GM21367 (cell line): Measurements from ENCODE around the gene RELT.

ENCODE experiments used
- ATAC-seq: cut with Tn5 transposase; IDR thresholded peaks from one replicate; pipeline ENCODE4 v1.9.1; 2021; ENCODE audit not compliant: unreplicated experiment

Gene RELT

DNA sequence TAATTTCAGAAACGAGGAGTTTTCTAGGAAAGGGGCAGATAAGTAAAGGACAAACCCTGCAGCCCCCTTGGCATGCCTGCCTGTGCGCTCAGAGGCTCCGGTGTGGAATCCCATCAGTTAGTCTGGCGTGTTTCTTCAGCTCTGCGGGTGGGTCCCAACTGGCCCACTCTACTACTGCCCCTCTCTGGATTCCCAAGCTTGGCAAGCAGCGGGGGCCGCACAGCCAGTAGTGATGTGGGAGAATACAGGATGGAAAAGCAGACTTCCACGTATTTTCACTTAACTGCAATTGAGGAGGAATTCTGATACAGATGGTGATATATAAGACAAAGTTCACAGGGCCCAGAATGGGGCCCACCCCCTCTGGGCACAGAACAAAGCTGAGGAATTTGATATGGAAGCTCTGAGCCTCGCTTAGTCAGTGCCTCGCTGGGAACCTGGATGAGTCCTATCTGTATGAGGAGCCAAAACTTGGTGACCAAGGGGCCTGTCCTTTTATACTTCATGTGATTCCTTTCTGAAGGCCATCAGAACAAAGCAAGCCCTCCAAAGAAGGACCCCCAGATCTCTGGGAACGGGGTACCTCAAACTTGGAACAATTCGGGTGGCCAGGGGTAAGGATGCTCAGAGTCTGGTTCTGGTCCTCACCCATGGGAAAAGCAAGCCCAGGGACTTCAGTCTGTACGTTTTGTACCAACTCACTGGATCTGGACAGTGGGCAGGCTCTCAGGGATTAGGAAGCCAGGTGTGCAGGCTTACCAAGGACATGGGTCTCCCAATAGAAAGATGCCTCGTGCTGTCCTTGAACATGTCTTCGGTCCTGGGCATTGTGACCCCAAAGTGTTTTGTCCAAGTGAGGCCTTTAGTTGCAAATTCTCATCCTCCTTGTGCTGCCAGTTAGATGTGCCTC, 26.0 kb downstream of the RELT start:
- no peak for ATAC-seq

DNA sequence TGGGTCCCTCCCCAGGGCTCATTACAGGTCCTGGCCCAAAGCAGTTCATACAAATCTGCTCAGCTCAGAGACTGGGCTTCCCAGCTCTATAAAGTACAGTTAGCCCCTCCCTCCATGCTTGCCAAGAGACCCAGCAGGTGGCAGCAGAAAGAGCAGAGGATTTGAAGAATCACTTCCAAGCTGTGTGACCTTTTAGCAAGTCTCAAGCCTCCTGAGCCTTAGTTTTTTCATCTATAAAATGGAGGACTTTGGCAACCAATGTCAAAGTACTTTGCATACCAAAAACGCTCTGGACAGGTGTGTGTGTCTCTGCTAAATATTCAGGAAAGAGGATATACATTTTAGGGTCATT, 26.6 kb downstream of the RELT start:
- ATAC-seq, result no peak

- no peak for ATAC-seq
These were observed 27.3 kb downstream of the RELT start for GRCh38 chr11:73403541-73403940.

GRCh38 chr11:73404048-73404447, 27.8 kb downstream of the RELT start:
- no peak for ATAC-seq

DNA sequence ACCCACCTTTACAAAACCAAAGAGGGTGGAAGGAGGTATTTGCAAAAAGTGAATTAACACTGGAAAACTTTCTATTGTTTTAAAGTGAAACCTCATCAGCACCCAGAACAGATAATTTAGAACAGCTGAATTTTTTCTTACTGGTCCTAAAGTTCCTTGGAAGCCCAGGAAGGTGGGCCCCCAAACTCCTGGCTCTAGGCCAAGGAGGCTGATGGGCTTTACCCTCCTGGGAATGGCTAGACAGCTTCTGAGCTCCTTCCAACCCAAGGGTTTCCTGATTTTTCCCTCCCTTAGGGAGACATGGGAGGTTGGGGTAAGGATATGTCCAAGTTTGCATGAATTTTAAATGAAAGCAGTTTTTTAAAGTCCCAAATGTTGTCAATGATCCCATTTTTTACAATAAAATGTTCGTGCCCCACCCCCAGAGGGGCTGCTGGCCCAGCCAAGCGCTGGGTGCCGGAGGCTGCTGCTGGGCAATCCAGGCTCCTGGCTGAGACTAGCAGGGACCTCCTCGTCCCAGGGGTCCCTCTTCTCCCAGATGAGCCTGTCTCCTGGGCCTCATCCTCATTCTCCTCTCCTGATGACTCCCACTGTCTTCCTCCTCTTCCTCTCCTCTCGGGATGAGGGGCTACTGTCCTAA, 28.4 kb downstream of the RELT start:
- no peak for ATAC-seq

GRCh38 chr11:73405146-73405510, 28.9 kb downstream of the RELT start:
- no peak for ATAC-seq

- no peak for ATAC-seq
These were observed 29.9 kb downstream of the RELT start for GRCh38 chr11:73406131-73406530.

DNA sequence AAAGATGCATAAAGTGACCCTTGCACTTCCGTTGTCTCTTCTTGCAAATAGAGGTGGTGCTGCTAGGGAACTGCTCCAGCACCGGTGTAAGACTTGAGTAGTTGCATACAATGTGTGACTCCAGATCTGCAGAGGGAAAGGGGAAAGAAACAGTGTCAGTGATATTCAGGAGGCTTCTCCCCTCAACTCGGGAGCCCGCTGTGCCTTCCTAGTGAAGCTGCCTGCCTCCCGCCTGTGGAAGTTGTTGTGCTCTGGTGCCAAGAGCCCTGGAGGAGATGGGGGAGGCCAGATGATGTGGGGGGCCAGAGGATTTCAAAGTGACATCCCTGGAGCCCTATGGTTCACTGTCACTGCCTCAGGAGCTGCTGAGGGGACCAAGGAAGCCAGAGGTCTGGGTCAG, 30.4 kb downstream of the RELT start:
- no peak for ATAC-seq

DNA sequence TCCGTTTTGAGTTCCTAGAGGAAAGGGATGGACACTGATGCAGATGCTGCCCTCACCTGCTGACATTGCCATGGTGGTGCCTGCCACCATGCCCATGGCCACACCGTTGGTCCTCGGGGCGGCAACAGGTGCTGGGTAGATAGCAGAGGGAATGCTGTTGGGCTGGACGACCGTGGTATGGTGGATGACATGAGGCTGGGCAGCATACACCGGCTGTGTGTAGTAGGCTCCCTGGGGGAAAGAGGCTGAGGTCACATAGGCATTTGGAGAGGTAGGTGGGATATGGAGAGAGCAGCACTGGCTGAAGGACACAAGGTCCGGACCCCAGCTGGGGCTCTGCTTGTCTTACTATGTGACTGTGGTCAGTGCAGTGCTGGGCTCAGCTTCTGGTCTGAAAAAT, 33.2 kb downstream of the RELT start:
- ATAC-seq, result no peak

GRCh38 chr11:73410627-73411026, 34.4 kb downstream of the RELT start:
- no peak for ATAC-seq

- ATAC-seq, result no peak
These were observed 34.8 kb downstream of the RELT start for GRCh38 chr11:73411031-73411430.

DNA sequence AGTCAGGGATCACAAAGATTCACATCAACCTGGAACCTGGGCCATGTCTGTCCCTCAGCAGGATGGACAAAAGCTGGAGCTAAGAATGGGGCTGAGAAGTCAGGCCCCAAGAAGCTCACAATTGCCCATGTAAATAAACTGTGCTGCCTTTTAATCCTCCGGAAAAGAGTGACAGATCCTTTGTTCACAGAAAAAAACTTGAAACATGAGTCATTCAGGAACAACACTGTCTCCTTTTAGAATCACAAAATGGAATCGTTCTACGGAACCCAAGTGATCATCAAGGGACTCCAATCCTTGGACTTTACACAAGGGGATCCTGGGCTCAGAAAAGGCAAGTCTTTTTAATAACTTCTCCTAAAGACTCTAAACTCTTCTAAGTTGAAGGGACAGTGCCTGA, 36.1 kb downstream of the RELT start:
- no peak for ATAC-seq

GRCh38 chr11:73413256-73413655, 37.1 kb downstream of the RELT start:
- ATAC-seq, result no peak

DNA sequence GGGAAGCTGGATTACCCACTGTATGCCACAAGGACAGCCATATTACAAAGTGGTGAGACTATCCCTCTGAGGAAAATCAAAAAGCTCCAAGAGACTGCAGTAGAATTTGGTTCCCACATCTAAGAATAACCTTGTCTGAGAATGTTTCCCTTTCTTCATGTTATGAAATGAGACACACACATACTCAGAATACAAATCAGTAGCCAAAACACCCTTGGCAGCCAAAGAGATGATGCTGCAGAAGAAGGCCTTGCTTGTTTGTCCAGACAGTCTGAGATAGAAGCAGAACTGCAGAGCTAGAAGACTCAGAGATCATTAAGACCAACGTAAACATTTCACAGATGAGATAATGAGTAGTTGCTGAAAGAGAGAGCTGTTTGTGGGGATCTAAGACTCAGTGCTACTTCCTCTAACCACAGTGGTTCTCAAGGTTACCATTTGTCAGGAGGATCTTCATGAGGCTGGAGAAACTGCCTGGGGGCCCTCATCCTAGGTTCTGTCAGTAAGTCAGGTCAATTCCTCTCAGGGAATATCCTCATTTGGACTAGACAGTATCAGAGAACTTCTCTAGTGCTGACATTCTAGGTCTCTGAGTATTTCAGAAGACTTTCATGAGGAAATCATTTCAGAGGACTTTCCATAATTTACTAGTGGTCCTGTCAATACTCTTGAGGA, 38.9 kb downstream of the RELT start:
- no peak for ATAC-seq

DNA sequence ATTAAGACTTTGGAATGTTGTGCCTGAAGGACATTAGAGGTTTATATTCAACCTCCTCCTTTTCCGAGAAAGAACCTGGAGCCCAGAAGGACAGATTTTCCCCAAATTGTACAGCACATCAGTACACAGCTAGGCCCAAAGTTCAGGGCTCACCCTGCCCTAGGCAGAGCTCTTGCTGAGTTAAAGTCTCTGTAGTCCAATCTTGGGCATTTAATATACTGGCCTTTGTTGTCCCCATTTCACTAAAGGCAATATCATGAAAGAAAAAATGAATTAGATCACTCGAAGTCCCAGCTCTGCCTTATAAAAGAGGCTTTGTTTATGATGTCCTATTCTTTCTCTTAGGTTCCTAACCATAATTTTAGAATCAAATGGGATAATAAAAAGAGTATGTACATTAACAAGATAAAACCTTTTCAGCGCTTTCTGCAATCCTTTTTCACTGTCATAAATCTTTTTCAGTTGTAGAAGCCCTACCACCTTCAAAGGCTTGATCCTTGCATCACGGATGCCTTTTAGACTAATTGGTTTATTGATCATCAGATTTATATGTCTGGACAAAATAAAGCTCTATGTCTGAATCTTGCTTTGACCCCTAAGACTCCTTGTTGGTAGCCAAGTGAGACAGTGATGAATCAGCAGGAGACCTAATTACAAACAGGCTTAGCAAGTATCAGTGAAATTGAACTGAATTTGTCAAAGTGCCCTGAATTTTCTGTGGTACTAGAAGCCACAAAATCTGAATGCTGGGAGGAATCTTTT, 39.8 kb downstream of the RELT start:
- ATAC-seq, result no peak

- no peak for ATAC-seq
These were observed 40.6 kb downstream of the RELT start for GRCh38 chr11:73416786-73417185.

DNA sequence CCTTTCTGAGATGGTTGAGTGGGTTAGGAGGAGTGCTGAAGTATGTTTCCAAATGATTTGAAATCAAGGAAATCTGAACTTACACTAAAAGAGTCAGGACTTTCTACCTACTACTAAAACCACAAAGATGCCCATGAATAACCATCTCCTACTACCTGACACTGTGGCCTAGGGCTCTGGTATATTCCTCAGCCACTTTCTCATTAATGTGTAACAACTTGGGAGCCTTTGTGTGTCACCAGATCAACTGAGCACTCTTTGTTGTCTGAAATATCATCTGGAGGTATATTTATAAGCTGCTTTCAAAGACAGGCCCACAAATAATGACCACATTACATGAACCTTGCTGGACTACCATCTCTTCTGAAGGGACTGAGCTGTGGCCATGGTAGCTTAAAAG, 43.9 kb downstream of the RELT start:
- ATAC-seq, result no peak

DNA sequence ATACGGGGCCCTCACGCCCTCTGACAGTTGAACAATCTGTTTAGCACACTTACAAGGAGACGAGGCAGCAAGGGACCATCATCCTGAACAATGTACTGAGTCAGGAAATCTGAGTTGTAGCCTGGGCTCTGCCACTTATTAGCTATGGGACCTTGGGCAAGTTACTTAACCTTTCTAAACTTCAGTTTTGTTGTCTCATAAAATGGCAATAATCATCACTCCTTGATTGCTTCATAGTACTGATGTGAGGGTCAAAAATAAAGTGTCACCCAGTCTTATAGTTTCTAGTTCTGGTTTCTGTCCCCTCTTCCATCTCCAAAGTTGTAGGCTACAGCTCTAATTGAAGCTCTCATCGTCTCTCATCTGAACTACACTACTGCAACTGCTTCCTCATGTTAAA, 46.7 kb downstream of the RELT start:
- no peak for ATAC-seq

DNA sequence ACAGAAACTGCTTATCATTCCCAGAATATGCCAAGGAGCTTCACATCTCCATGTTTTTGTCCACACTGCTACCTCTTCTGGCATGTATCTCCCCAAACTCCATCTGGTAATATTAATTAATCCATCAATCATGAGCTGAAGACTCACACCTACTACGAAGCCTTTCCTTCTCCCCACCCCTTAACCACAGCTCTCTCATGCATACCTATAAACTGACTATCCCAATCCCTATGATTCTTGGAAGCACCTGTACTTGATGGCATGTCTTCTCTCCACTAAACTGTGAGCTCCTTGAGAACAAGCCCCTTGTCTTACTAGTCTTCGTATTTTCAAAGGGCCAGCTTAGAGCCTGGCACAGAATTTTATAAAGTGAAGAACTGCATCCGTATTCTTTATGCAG, 47.3 kb downstream of the RELT start:
- no peak for ATAC-seq

GRCh38 chr11:73425108-73425507, 48.9 kb downstream of the RELT start:
- ATAC-seq, result no peak

DNA sequence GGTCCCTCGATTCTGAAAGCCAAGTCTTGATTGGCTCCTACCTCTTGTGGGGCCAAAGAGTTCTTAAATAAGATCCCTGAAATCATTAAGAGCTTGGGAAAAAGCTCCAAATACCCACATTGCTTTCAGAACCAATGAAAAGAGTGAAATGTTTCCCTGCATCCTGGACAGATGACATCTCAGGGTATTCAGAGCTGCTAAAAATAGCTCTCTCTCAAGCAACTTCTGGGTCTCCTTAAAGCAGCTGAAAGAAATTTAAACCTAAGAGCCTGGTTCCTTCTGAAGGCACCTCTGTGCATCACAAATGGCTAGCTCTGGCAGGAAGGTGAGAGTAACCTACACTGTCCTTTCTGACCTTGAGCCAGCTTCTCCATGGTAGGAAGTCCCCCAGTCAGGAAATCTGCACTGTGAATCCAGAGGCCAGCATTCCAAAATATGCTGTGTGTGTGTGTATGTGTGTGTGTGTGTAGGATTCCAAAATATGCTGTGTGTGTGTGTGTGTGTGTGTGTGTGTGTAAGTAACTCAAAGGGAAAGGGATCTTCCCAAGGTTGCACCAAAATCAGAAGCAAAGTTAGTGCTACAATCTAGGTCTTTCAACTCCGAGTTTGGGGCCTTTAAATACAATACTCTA, 50.1 kb downstream of the RELT start:
- no peak for ATAC-seq
